ENCODE measurements around the gene CFAP77.

- TF ChIP-seq, protein P1, sequence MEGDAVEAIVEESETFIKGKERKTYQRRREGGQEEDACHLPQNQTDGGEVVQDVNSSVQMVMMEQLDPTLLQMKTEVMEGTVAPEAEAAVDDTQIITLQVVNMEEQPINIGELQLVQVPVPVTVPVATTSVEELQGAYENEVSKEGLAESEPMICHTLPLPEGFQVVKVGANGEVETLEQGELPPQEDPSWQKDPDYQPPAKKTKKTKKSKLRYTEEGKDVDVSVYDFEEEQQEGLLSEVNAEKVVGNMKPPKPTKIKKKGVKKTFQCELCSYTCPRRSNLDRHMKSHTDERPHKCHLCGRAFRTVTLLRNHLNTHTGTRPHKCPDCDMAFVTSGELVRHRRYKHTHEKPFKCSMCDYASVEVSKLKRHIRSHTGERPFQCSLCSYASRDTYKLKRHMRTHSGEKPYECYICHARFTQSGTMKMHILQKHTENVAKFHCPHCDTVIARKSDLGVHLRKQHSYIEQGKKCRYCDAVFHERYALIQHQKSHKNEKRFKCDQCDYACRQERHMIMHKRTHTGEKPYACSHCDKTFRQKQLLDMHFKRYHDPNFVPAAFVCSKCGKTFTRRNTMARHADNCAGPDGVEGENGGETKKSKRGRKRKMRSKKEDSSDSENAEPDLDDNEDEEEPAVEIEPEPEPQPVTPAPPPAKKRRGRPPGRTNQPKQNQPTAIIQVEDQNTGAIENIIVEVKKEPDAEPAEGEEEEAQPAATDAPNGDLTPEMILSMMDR (IDR thresholded peaks at IDR 0.05), result no peak
- TF ChIP-seq POLR2A (IDR thresholded peaks at IDR 0.05), result no peak
These were observed 8.8 kb downstream of the CFAP77 start for GRCh38 chr9:132418726-132419363.
